Erythroblast (primary cell): ENCODE data around the gene TBX4.

Experiments
- GATA1 ChIP-seq: IDR thresholded peaks from 2 replicates; pipeline ENCODE4 v1.6.1; 2011; ENCODE audit warnings: low read depth, mild to moderate bottlenecking, control low read depth, low read length, moderate library complexity
- POLR2A ChIP-seq: IDR thresholded peaks from 2 replicates; pipeline ENCODE4 v1.6.1; 2011; ENCODE audit warnings: mild to moderate bottlenecking, low read length

- TF ChIP-seq POLR2A (no peak), GATA1 (no peak)
Measured at GRCh38 chr17:61500287-61500686, 48.1 kb downstream of the TBX4 start.
